ENCODE measurements around the gene RALGPS1. TPM values are rescaled to one million over a fixed set of nuclear protein-coding genes. Genes with fewer than 3 reads are reported as not detected.

The RALGPS1 gene
- total RNA-seq, 2 donors from 2014 or later, result 7.6 to 18.5 TPM

GRCh38 chr9:126959336-126959735 is 44.8 kb downstream of the RALGPS1 start:
- no peak overlapping the region for H3K4me3 ChIP-seq
- H3K27ac ChIP-seq, result no peak overlapping the region
- no peak for TF ChIP-seq CTCF (IDR thresholded peaks at IDR 0.05)
- no peak for DNase-seq (ENCODE audit: low spot score)
- no peaks in the 10 kb centered on the region for H3K36me3 ChIP-seq
- ATAC-seq (ENCODE audit: insufficient number of reproducible peaks, low FRiP score, low read depth), result no peak
- H3K27me3 ChIP-seq (replicated peaks; ENCODE audit: insufficient read depth), result no peaks in the 10 kb centered on the region
- H3K4me1 ChIP-seq (ENCODE audit: control insufficient read depth in 1 of 2, low read depth in 2 of 2), result peaks cover 0 to 26% of the 10 kb centered on the region in 2 donors
- no peaks in the 10 kb centered on the region for H3K9me3 ChIP-seq

GRCh38 chr9:126959917-126960316 is 45.3 kb downstream of the RALGPS1 start:
- no peaks in the 10 kb centered on the region for H3K9me3 ChIP-seq
- no peak overlapping the region for H3K27ac ChIP-seq
- no peak overlapping the region for H3K4me3 ChIP-seq
- ATAC-seq (ENCODE audit: insufficient number of reproducible peaks, low FRiP score, low read depth) (no peak), DNase-seq (ENCODE audit: low spot score) (no peak)
- TF ChIP-seq CTCF (IDR thresholded peaks at IDR 0.05), result no peak
- no peaks in the 10 kb centered on the region for H3K36me3 ChIP-seq
- H3K27me3 ChIP-seq (replicated peaks; ENCODE audit: insufficient read depth), result no peaks in the 10 kb centered on the region
- peaks cover 0 to 26% of the 10 kb centered on the region in 2 donors for H3K4me1 ChIP-seq (ENCODE audit: control insufficient read depth in 1 of 2, low read depth in 2 of 2)

GRCh38 chr9:126962336-126962735 is 47.8 kb downstream of the RALGPS1 start:
- Histone ChIP-seq H3K9me3 (no peaks in the 10 kb centered on the region), H3K27ac (peak overlapping the region; percentile 33 to 36)
- no peak for ATAC-seq (ENCODE audit: insufficient number of reproducible peaks, low FRiP score, low read depth)

GRCh38 chr9:126965077-126965476 is 50.5 kb downstream of the RALGPS1 start:
- no peaks in the 10 kb centered on the region for H3K27me3 ChIP-seq (replicated peaks; ENCODE audit: insufficient read depth)
- no peak overlapping the region for H3K4me3 ChIP-seq
- H3K27ac ChIP-seq, result no peak overlapping the region
- peaks cover 0 to 22% of the 10 kb centered on the region in 2 donors for H3K4me1 ChIP-seq (ENCODE audit: control insufficient read depth in 1 of 2, low read depth in 2 of 2)
- TF ChIP-seq CTCF (IDR thresholded peaks at IDR 0.05), result no peak
- ATAC-seq (ENCODE audit: insufficient number of reproducible peaks, low FRiP score, low read depth) (no peak), DNase-seq (ENCODE audit: low spot score) (no peak)
- H3K9me3 ChIP-seq, result no peaks in the 10 kb centered on the region
- no peaks in the 10 kb centered on the region for H3K36me3 ChIP-seq

More at GRCh38 chr9:126962336-126962735, 47.8 kb downstream of the RALGPS1 start:
- no peaks in the 10 kb centered on the region for H3K36me3 ChIP-seq
- H3K4me3 ChIP-seq, result no peak overlapping the region
- TF ChIP-seq CTCF (IDR thresholded peaks at IDR 0.05), result no peak
- DNase-seq (ENCODE audit: low spot score), result no peak
- no peaks in the 10 kb centered on the region for H3K27me3 ChIP-seq (replicated peaks; ENCODE audit: insufficient read depth)
- H3K4me1 ChIP-seq (ENCODE audit: control insufficient read depth in 1 of 2, low read depth in 2 of 2), result peaks cover 0 to 21% of the 10 kb centered on the region in 2 donors

- no peaks in the 10 kb centered on the region for H3K27me3 ChIP-seq (replicated peaks; ENCODE audit: insufficient read depth)
- H3K4me3 ChIP-seq, result no peak overlapping the region
- H3K27ac ChIP-seq, result no peak overlapping the region
- peaks cover 0 to 22% of the 10 kb centered on the region in 2 donors for H3K4me1 ChIP-seq (ENCODE audit: control insufficient read depth in 1 of 2, low read depth in 2 of 2)
- H3K36me3 ChIP-seq, result no peaks in the 10 kb centered on the region
- ATAC-seq (ENCODE audit: insufficient number of reproducible peaks, low FRiP score, low read depth) (no peak), DNase-seq (ENCODE audit: low spot score) (no peak)
- peak; percentile 57 for TF ChIP-seq CTCF (IDR thresholded peaks at IDR 0.05)
- H3K9me3 ChIP-seq, result no peaks in the 10 kb centered on the region
Measured at GRCh38 chr9:126965541-126966428, 51.2 kb downstream of the RALGPS1 start.
